HG03175 (cell line): ENCODE measurements around the gene NUBP1.
A peak's percentile ranks its signal among the peaks of the same experiment; 100 is the strongest.
"Not testable (repeated sequence)": the region's sequence is repeated elsewhere in the genome, so short reads cannot be mapped to it uniquely, and the experiment has no call there.

Experiments used
- ATAC-seq: cut with Tn5 transposase; IDR thresholded peaks from one replicate; pipeline ENCODE4 v1.9.1; 2021; ENCODE audit warnings: mild to moderate bottlenecking, moderate library complexity; ENCODE audit not compliant: unreplicated experiment

Gene NUBP1

GRCh38 chr16:10750793-10751192 is 7.2 kb downstream of the NUBP1 start:
- no peak for ATAC-seq

GRCh38 chr16:10751291-10751697 is 7.7 kb downstream of the NUBP1 start:
- ATAC-seq, result no peak

GRCh38 chr16:10752843-10753523 is 9.3 kb downstream of the NUBP1 start:
- peak; percentile 66 for ATAC-seq

- no peak for ATAC-seq
These were observed 10.0 kb downstream of the NUBP1 start for GRCh38 chr16:10753670-10754069.

- no peak for ATAC-seq
These were observed 11.3 kb downstream of the NUBP1 start for GRCh38 chr16:10754941-10755340.

- ATAC-seq, result no peak
These were observed 12.9 kb downstream of the NUBP1 start for GRCh38 chr16:10756574-10756973.

GRCh38 chr16:10760858-10761257 is 17.2 kb downstream of the NUBP1 start:
- no peak for ATAC-seq

- ATAC-seq, result no peak
These were observed 17.7 kb downstream of the NUBP1 start for GRCh38 chr16:10761373-10761772.

GRCh38 chr16:10762336-10763016 is 18.8 kb downstream of the NUBP1 start:
- ATAC-seq, result no peak

GRCh38 chr16:10763456-10763855 is 19.8 kb downstream of the NUBP1 start:
- ATAC-seq, result no peak

- ATAC-seq, result peak; percentile 51
These were observed 22.1 kb downstream of the NUBP1 start for GRCh38 chr16:10765772-10766171.

- ATAC-seq, result no peak
These were observed 23.5 kb downstream of the NUBP1 start for GRCh38 chr16:10767127-10767526.

- no peak for ATAC-seq
These were observed 25.7 kb downstream of the NUBP1 start for GRCh38 chr16:10769381-10769780.

GRCh38 chr16:10770907-10771306 is 27.3 kb downstream of the NUBP1 start:
- no peak for ATAC-seq

GRCh38 chr16:10776280-10776679 is 32.6 kb downstream of the NUBP1 start:
- peak; percentile 88 for ATAC-seq

GRCh38 chr16:10776923-10777322 is 33.3 kb downstream of the NUBP1 start:
- ATAC-seq, result not testable (repeated sequence)

GRCh38 chr16:10777356-10777755 is 33.7 kb downstream of the NUBP1 start:
- ATAC-seq, result no peak

GRCh38 chr16:10779908-10780307 is 36.3 kb downstream of the NUBP1 start:
- ATAC-seq, result not testable (repeated sequence)

- no peak for ATAC-seq
These were observed 37.0 kb downstream of the NUBP1 start for GRCh38 chr16:10780628-10781027.

- no peak for ATAC-seq
These were observed 39.0 kb downstream of the NUBP1 start for GRCh38 chr16:10782628-10783027.

- ATAC-seq, result no peak
These were observed 43.7 kb downstream of the NUBP1 start for GRCh38 chr16:10787304-10787703.

- not testable (repeated sequence) for ATAC-seq
These were observed 45.0 kb downstream of the NUBP1 start for GRCh38 chr16:10788630-10789029.

- no peak for ATAC-seq
These were observed 47.4 kb downstream of the NUBP1 start for GRCh38 chr16:10791048-10791447.
